Myocyte (in vitro differentiated cells): ENCODE data around the gene IL5. TPM values are rescaled to one million over a fixed set of nuclear protein-coding genes. Genes with fewer than 3 reads are reported as not detected.
A peak's percentile ranks its signal among the peaks of the same experiment; 100 is the strongest.
"Not testable (repeated sequence)": the region's sequence is repeated elsewhere in the genome, so short reads cannot be mapped to it uniquely, and the experiment has no call there.

Source experiments
- DNase-seq: peaks from one replicate; pipeline ENCODE4 v3.0.0-alpha.2; 2012; ENCODE audit warnings: low read depth
- polyA plus RNA-seq: library from polyadenylated mRNA; unstranded; fragments of >200 nt; gene quantifications from one replicate; pipeline ENCODE4 v1.2.1, GENCODE V29; 2012; ENCODE audit warnings: missing spikeins
- total RNA-seq: library from RNA; depleted of rRNA; stranded (reverse); fragments of >200 nt; gene quantifications from 2 replicates; pipeline ENCODE4 v1.2.3, GENCODE V29; 2014

The IL5 gene
- total RNA-seq, result not detected in 2 replicates
- not detected for polyA plus RNA-seq

DNA sequence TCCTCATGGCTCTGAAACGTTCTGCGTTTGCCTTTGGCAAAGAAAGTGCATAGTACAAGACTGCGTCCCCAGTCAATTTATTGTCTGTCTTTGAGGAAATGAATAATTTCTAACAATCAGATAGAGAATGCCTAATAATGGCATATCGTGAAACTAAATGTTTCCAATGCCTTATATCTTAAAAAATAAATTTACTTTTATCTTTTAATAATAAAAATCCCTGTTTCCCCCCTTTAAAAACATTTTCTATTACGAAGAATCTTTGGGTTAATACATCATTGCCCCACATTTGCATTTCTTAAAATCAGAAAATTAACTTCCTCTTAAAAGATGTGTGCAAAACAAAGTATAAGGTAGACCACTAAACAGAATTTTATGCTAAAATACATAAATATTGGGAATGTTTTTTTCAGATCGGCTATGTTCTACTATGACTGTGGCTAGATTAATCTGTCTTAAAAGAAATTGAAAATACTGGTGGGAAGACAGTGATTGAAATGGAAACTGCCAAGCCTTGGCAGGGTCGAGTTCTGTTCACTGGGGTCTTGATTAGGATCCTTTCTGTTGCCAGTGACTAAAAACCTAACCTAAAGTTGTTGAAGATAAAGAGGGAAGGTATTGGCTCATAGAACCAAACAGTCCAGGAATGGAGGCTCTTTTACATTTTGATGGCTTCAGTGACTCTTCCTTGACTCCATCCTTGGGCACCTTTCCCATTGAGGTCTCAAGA is at the start of gene IL5:
Gene IL5 (minus strand): TSS at position 51 of the 730 bp plus-strand sequence. CDS start 44 bp downstream, at position 7.
- no peak for DNase-seq

DNA sequence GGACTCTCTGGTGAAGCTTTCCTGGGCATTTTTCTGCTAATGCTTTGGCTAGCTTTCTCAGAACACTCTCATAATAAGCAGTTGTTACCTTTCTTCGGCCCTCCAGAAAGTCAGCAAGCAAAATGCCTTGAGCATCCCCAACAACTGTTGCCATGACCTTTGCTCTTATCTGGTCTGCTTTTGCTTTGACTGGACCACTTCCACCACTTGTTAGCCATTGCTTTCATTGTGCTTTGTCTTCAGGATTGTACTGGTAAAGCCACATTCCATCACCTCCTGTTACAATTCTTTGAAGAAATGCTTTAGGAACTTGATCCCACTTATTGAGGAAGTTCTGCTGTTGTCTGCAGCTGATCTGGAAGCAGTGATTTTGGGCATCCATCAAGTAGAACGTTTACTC is 49.2 kb upstream of the IL5 start:
- DNase-seq, result peak; percentile 66

DNA sequence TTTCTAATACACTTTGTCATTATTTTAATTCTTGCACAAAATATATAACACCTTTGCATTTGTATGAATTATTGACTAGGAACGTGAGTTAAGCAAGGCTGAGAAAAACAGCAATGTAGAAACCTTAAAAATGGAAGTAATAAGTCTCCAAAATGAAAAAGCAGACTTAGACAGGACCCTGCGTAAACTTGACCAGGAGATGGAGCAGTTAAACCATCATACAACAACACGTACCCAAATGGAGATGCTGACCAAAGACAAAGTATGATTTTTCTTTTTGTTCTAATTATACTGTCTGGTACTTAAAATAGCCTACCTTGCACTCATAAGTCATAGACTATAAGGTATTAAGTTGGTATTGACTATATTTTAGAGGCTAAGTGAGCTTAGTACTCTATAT is 47.8 kb upstream of the IL5 start:
- DNase-seq, result no peak

DNA sequence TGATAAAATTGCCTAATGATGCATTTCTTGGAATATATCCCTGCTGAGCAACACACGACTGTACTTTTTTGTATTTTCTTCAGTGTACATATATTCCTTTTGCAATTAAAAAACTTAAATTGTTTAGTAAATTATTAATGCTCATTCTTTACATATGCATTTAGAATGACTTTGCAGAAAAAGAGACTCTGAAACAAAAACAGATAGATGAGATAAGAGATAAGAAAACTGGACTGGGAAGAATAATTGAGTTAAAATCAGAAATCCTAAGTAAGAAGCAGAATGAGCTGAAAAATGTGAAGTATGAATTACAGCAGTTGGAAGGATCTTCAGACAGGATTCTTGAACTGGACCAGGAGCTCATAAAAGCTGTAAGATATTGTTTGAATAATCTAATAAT is 46.1 kb upstream of the IL5 start:
- DNase-seq, result no peak

DNA sequence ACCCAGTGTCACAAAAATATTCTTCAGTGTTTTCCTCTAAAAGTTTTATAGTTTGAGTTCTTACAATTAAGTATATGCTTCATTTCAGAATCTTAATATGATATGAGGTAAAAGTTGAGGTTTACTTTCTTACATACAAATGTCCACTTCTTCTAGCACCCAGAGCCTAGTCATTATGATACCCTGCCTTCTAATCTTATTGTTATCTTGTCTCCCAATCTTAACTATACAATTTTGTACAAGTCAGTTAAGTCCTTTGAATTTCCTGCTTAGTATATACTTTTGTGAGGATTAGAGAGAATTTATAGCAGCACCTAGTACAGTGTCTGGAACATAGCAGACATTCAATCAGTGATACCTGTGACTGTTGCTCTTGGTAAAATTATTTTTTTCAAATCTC is 42.7 kb upstream of the IL5 start:
- DNase-seq, result no peak

DNA sequence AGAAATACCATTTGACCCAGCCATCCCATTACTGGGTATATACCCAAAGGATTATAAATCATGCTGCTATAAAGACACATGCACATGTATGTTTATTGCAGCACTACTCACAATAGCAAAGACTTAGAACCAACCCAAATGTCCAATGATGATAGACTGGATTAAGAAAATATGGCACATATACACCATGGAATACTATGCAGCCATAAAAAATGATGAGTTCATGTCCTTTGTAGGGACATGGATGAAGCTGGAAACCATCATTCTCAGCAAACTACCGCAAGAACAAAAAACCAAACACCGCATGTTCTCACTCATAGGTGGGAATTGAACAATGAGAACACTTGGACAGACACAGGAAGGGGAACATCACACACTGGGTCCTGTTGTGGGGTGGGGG is 41.2 kb upstream of the IL5 start:
- not testable (repeated sequence) for DNase-seq

DNA sequence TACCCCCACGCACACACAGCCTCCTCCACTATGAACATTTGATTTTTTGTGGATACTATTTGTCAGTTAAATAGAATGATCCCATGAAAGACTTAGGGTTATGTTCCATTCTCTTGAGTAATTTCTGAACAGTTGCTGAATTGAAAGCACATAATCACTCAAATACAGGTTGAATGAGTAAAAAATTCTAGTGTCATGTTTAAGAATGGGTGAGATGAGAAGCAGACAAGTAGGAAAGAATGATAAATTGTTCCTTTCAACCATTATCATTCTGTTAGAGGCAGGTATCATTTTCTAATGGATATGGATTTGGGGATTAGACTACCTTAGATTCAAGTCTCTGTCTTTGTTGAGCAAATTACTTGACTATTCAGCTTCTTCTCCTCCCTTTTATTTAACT is 32.8 kb upstream of the IL5 start:
- DNase-seq, result no peak

- DNase-seq, result no peak
Measured at GRCh38 chr5:132566657-132567056, 23.3 kb upstream of the IL5 start.

DNA sequence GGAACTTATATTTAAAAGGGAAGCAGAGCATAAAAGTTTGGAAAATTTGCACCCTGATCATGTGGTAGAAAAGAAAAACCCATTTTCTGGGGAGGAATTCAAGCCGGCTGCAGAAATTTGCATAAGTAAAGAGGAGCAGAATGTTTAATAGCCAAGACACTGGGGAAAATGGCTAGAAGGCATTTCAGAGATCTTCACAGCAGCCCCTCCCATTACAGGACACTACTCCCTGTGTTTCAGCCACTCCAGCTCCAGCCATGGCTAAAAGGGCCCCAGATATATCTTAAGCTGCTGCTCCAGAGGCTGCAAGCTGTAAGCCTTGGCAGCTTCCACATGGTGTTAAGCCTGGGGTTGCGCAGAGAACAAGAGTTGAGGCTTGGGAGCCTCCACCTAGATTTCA is 21.2 kb upstream of the IL5 start:
- DNase-seq, result not testable (repeated sequence)

DNA sequence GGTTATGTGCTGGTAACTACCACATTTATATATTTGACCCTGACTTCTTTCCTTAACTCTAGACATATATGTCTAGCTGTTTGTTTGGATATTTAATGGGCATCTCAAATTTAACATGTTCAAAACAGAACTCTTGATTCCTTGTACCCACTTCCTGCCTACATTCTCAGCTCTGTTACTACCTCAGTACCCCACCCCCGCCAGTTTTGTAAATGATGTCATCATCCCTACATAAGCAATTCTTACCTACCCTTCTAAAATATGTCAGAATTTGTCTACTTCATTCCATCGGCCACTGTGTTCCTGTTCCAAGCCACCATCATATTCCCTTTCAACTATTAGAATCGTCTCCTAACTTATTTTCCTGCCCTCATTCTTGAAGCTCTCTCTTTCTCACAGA is 18.3 kb upstream of the IL5 start:
- no peak for DNase-seq

GRCh38 chr5:132559383-132560060 is 16.2 kb upstream of the IL5 start:
- no peak for DNase-seq

GRCh38 chr5:132557478-132558172 is 14.3 kb upstream of the IL5 start:
- peak; percentile 38 for DNase-seq

- peak; percentile 95 for DNase-seq
Measured at GRCh38 chr5:132556763-132557477, 13.6 kb upstream of the IL5 start, which contains the start of gene RAD50. Gene RAD50 (plus strand): TSS chr5:132556977. CDS start chr5:132557325, 348 bp downstream.

DNA sequence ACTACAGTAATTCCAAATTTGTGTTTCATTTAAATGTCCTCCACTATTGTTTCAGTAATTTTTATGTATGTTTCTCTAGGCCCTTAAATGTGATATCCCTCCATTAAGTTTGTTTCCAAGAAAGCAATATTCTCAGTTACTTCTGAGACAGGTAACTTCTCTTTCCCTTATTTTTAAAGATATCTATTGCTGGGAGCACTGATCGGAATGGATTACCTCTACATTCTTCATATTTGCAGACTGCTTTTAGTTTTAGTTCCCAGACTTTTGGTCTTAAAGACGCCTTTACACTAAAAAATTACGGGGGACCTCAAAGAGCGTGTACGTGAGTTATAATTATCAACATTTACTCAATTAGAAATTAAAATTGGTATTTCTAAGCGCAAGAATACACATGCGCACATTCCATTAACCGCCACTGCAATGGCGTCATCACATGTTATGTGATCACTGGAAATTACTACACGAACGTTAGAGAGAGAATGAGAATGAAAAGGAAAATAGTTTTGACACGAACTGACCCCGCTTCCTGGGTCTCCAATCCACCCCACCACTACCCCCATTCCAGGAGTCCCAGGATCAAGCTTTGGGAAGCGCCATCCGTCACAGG is 12.9 kb upstream of the IL5 start:
- DNase-seq, result no peak

DNA sequence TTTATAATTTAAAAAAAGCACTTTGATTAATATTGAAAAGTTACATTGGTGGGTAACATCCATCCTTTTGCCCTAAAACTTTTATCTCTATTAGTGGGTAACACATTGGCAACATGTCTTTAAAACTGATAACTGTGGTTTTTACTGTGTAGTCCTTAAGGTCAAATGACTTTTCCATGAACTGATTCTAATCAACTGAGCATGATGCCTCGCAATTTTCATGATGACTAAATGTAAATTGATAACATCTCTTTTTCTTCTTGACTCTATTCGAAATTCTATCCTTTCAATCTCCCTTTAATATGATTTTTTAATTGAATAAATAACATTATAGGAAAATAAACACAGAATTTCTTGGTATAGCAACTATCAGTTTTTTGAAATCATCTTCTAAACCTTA is 6.3 kb upstream of the IL5 start:
- DNase-seq, result no peak

- DNase-seq, result not testable (repeated sequence)
Measured at GRCh38 chr5:132548834-132549233, 5.5 kb upstream of the IL5 start.

- no peak for DNase-seq
Measured at GRCh38 chr5:132547269-132547668, 3.9 kb upstream of the IL5 start.

- DNase-seq, result no peak
Measured at GRCh38 chr5:132546108-132546507, 2.8 kb upstream of the IL5 start.

- DNase-seq, result no peak
Measured at GRCh38 chr5:132540764-132541163, 2.6 kb downstream of the IL5 start.

GRCh38 chr5:132540149-132540548 is 3.2 kb downstream of the IL5 start:
- DNase-seq, result no peak

DNA sequence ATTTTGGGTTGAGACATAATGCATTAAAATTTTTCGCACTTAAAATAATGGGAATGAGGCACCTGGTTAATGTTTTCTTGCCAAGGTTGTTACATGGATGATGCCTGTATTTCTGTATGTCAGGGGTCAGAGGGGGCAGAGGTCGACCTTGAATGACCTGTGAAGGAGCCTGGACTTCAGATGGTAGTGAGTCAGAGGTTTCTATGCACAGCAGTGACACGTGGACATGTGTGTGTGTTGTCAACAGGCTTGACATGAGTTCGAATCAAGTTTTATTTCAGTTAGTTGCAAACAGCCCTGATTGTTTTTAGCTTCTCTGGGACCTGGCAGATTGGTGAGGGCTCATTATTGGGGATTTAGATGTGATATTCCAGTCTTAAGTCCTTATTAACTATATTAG is 3.6 kb downstream of the IL5 start:
- no peak for DNase-seq
